HCT116 (cell line): Measurements from ENCODE around the gene UACA.

Experiments used
- CEBPB ChIP-seq: IDR thresholded peaks from 2 replicates; pipeline ENCODE4 v1.6.1; 2012; ENCODE audit warnings: low read depth
- EZH2 ChIP-seq: fragments of 200-600 bp; sonication (generic); IDR thresholded peaks from 2 replicates; pipeline ENCODE4 v1.6.1; 2017; ENCODE audit warnings: antibody characterized with exemption, mixed run types
- ZFX ChIP-seq: fragments of 450-650 bp; IDR thresholded peaks from 2 replicates; pipeline ENCODE4 v1.6.1; 2017
- TF ChIP-seq, protein P1 (sequence below), 3 experiments: fragments of 200-600 bp in 1 of 3; sonication (generic) in 1 of 3; IDR thresholded peaks in 2 of 3; conservative IDR thresholded peaks in 1 of 3; 2 replicates each; pipeline ENCODE4 v1.5.1; 2012 to 2017; ENCODE audit warnings: low read depth in 2 of 3, low read length in 2 of 3, antibody characterized with exemption in 1 of 3, borderline replicate concordance in 1 of 3, control low read depth in 1 of 3, mild to moderate bottlenecking in 1 of 3, mixed read lengths in 1 of 3, mixed run types in 1 of 3, moderate library complexity in 1 of 3; ENCODE audit not compliant: insufficient read depth in 1 of 3
- TF ChIP-seq, protein P2 (sequence below): IDR thresholded peaks from 2 replicates; pipeline ENCODE4 v1.6.1; 2012

DNA sequence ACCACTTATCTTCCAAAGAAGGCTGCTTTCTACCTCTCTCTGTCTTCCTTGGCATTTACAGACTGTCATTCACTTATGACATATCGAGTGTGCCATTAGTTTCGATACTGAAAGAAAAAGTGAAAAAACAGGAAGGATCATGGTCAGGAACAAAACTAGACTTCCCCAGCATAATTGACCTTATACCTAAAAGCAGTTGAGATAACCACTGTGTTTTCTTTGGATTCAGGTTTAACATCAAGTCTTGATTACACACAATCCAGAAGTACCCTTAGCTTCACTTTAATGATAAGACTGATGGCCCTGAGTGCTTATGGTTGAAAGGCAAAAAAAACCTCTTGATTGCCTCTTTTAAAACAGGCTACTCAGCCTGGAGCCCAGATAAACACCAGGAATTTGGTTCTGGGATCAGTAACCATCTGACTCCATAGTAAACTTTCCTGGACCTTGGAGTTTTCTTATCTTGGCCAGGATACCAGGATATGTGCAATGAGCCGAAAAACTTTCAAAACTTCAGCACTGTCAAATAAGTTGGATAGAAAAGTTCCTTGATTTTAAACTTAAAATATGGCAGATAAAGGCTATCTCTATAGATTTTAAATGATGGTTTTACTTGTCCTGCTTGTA is 5.0 kb upstream of the UACA start:
- TF ChIP-seq CEBPB (no peak), EZH2 (no peak), ZFX (no peak)
- TF ChIP-seq, protein P1, sequence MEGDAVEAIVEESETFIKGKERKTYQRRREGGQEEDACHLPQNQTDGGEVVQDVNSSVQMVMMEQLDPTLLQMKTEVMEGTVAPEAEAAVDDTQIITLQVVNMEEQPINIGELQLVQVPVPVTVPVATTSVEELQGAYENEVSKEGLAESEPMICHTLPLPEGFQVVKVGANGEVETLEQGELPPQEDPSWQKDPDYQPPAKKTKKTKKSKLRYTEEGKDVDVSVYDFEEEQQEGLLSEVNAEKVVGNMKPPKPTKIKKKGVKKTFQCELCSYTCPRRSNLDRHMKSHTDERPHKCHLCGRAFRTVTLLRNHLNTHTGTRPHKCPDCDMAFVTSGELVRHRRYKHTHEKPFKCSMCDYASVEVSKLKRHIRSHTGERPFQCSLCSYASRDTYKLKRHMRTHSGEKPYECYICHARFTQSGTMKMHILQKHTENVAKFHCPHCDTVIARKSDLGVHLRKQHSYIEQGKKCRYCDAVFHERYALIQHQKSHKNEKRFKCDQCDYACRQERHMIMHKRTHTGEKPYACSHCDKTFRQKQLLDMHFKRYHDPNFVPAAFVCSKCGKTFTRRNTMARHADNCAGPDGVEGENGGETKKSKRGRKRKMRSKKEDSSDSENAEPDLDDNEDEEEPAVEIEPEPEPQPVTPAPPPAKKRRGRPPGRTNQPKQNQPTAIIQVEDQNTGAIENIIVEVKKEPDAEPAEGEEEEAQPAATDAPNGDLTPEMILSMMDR (IDR thresholded peaks at IDR 0.05 in 2 of 3, conservative IDR thresholded peaks at IDR 0.05 in 1 of 3; ENCODE audit: borderline replicate concordance in 1 of 3, insufficient read depth in 1 of 3, low read depth in 2 of 3, low read length in 2 of 3): no peak
- TF ChIP-seq, protein P2, sequence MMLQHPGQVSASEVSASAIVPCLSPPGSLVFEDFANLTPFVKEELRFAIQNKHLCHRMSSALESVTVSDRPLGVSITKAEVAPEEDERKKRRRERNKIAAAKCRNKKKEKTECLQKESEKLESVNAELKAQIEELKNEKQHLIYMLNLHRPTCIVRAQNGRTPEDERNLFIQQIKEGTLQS: no peak
